Measurements from ENCODE around the gene MAML1.
"Not testable (repeated sequence)": the region's sequence is repeated elsewhere in the genome, so short reads cannot be mapped to it uniquely, and the experiment has no call there.

MAML1 gene

GRCh38 chr5:179767496-179768100 lies 35.0 kb downstream of the MAML1 start:
- no peak for DNase-seq (ENCODE audit: low spot score)

GRCh38 chr5:179768326-179769085 lies 35.9 kb downstream of the MAML1 start:
- DNase-seq (ENCODE audit: low spot score) = no peak

- DNase-seq (ENCODE audit: low spot score) = no peak
Measured at GRCh38 chr5:179769271-179769670, 36.6 kb downstream of the MAML1 start.

GRCh38 chr5:179769796-179770195 lies 37.2 kb downstream of the MAML1 start:
- DNase-seq (ENCODE audit: low spot score) = no peak

GRCh38 chr5:179771311-179771895 lies 38.8 kb downstream of the MAML1 start:
- DNase-seq (ENCODE audit: low spot score) = no peak

- DNase-seq (ENCODE audit: low spot score) = no peak
Measured at GRCh38 chr5:179772351-179772750, 39.7 kb downstream of the MAML1 start.

- DNase-seq (ENCODE audit: low spot score) = no peak
Measured at GRCh38 chr5:179773686-179774040, 41.0 kb downstream of the MAML1 start.

- no peak for DNase-seq (ENCODE audit: low spot score)
Measured at GRCh38 chr5:179774442-179774841, 41.8 kb downstream of the MAML1 start.

GRCh38 chr5:179776411-179776938 lies 43.9 kb downstream of the MAML1 start:
- no peak for DNase-seq (ENCODE audit: low spot score)

- no peak for DNase-seq (ENCODE audit: low spot score)
Measured at GRCh38 chr5:179777456-179777855, 44.8 kb downstream of the MAML1 start.

- no peak for DNase-seq (ENCODE audit: low spot score)
Measured at GRCh38 chr5:179777909-179778308, 45.3 kb downstream of the MAML1 start.

- no peak for DNase-seq (ENCODE audit: low spot score)
Measured at GRCh38 chr5:179778591-179778990, 46.0 kb downstream of the MAML1 start.

- no peak for DNase-seq (ENCODE audit: low spot score)
Measured at GRCh38 chr5:179779826-179780225, 47.2 kb downstream of the MAML1 start.

GRCh38 chr5:179780362-179780761 lies 47.7 kb downstream of the MAML1 start:
- DNase-seq (ENCODE audit: low spot score) = no peak

- no peak for DNase-seq (ENCODE audit: low spot score)
Measured at GRCh38 chr5:179781846-179782245, 49.2 kb downstream of the MAML1 start.

- no peak for DNase-seq (ENCODE audit: low spot score)
Measured at GRCh38 chr5:179783128-179783527, 50.5 kb downstream of the MAML1 start.

GRCh38 chr5:179786861-179787260 lies 54.2 kb downstream of the MAML1 start:
- no peak for DNase-seq (ENCODE audit: low spot score)

- no peak for DNase-seq (ENCODE audit: low spot score)
Measured at GRCh38 chr5:179788193-179788854, 55.7 kb downstream of the MAML1 start.

GRCh38 chr5:179789278-179789677 lies 56.7 kb downstream of the MAML1 start:
- DNase-seq (ENCODE audit: low spot score) = not testable (repeated sequence)

- DNase-seq (ENCODE audit: low spot score) = no peak
Measured at GRCh38 chr5:179791881-179792611, 59.4 kb downstream of the MAML1 start.

GRCh38 chr5:179792612-179793467 lies 60.2 kb downstream of the MAML1 start:
- no peak for DNase-seq (ENCODE audit: low spot score)
